Aorta (tissue), 5 donors: ENCODE data around the gene GOSR1. TPM values are rescaled to one million over a fixed set of nuclear protein-coding genes. Genes with fewer than 3 reads are reported as not detected.
"Not testable (repeated sequence)": the region's sequence is repeated elsewhere in the genome, so short reads cannot be mapped to it uniquely, and the experiment has no call there.

Source experiments
- ATAC-seq: fragments of 200-7000 bp; cut with Tn5 transposase; one replicate; pipeline ENCODE4 v1.9.1; 2022; ENCODE audit warnings: moderate library complexity; ENCODE audit not compliant: low FRiP score
- DNase-seq, 2 donors: peaks; one replicate each; pipeline ENCODE4 v3.0.0-alpha.2; 2020
- H3K27ac ChIP-seq, 2 donors: one replicate each; pipeline ENCODE4 v1.5.1; 2013; ENCODE audit warnings: low read length in 2 of 2, mild to moderate bottlenecking in 2 of 2, moderate library complexity in 2 of 2, control low read depth in 1 of 2, inconsistent platforms in 1 of 2, low read depth in 1 of 2
- H3K27me3 ChIP-seq, 2 donors: one replicate each; pipeline ENCODE4 v1.6.1; 2013; ENCODE audit warnings: control low read depth in 1 of 2, low read length in 1 of 2, mild to moderate bottlenecking in 1 of 2, moderate library complexity in 1 of 2; ENCODE audit not compliant: insufficient read depth in 2 of 2, control insufficient read depth in 1 of 2
- H3K36me3 ChIP-seq, 2 donors: one replicate each; pipeline ENCODE4 v1.6.1; 2013; ENCODE audit warnings: control low read depth in 1 of 2, low read length in 1 of 2, mild to moderate bottlenecking in 1 of 2; ENCODE audit not compliant: insufficient read depth in 2 of 2, control insufficient read depth in 1 of 2
- H3K4me1 ChIP-seq, 2 donors: one replicate each; pipeline ENCODE4 v1.6.1; 2013; ENCODE audit warnings: low read length in 2 of 2, control low read depth in 1 of 2, mild to moderate bottlenecking in 1 of 2, moderate library complexity in 1 of 2; ENCODE audit not compliant: insufficient read depth in 2 of 2, control insufficient read depth in 1 of 2
- H3K4me3 ChIP-seq, 2 donors: one replicate each; pipeline ENCODE4 v1.5.1; 2013; ENCODE audit warnings: low read length in 2 of 2, control low read depth in 1 of 2, mild to moderate bottlenecking in 1 of 2
- H3K9me3 ChIP-seq: one replicate; pipeline ENCODE4 v1.6.1; 2013; ENCODE audit warnings: mild to moderate bottlenecking, low read length; ENCODE audit not compliant: control insufficient read depth
- WGBS, 2 donors: extraction: QIAGEN DNeasy Blood & Tissue Kit; methylation state at CpG; one replicate each; pipeline ENCODE4 v1.1.7; 2013; 5-methylcytosine and 5-hydroxymethylcytosine counted together
- intact Hi-C, 2 donors: fragments of 100-400 bp; cut with DNase I; formaldehyde crosslinking; loops; one replicate each; pipeline versions ENCODE4 v1.14.2 to v1.15.0; 2022
- polyA plus RNA-seq, 2 donors: library from polyadenylated mRNA; stranded (reverse); fragments of 200-250 nt; gene quantifications; one replicate each; pipeline ENCODE4 v1.2.3, GENCODE V29; 2013
- total RNA-seq, 2 donors: library from RNA; stranded (reverse); fragmentation: NEBNext Ultra II Directional; extraction: Animal tissue kit (Norgen Biotek cat#: 25700); gene quantifications; one replicate each; pipeline ENCODE4 v1.2.1, GENCODE V29; 2021
- donor health status: healthy with polysubstance abuse.
- donor health status: Bipolar disorder and iron deficiency.
- donor health status: DM: no; HTN: no; CAD: no.
- donor health status: DM: no; HTN: no; CAD: no.
- donor health status: DM: yes; HTN: yes; CAD: no.

Gene GOSR1
- total and polyA plus RNA-seq, 4 donors, result 13.6 to 55.7 (median 37.9) TPM

DNA sequence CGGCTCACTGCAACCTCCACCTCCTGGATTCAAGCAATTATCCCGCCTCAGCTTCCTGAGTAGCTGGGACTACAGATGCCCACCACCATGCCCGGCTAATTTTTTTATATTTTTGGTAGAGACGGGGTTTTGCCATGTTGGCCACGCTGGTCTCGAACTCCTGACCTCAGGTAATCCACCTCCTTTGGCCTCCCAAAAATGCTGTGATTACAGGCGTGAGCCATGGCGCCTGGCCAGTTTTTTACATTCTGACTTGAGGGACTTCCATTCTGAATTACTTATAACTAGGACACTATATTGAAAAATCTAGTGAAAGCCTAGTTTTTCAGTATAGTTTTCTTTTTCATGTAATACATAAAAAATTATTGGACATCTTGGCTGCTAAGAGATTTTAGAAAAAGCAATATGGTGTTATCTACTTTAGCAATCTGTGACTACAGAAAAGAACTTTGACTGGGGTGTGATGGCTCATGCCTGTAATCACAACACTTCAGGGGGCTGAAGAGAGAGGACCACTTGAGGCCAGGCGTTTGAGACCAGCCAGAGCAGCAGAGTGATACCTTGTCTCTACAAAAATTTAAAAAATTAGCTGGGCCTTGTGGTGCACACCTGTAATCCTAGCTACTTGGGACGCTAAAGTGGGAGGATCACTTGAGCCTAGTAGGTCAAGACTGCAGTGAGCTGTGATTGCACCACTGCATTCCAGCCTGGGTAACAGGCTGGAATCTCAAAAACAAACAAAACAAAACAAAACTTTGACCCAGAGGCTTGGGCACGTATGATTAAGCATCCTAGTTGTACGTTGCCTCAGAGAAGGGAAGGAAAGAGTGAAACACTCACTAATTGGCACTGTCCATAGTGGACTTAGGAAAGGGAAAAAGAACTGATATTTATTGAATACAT, 26.8 kb upstream of the GOSR1 start:
- intact Hi-C loops, result no loop called here
- Histone ChIP-seq H3K9me3 (no peaks in the 10 kb centered on the region), H3K27ac (no peak overlapping the region), H3K4me1 (no peaks in the 10 kb centered on the region), H3K36me3 (peaks cover 0 to 4% of the 10 kb centered on the region in 2 donors), H3K4me3 (no peak overlapping the region), H3K27me3 (no peaks in the 10 kb centered on the region)
- 81 to 82% methylated on average over 12 of the region's 12 CpGs for WGBS, 2 donors
- DNase-seq (no peak), ATAC-seq (no peak)

DNA sequence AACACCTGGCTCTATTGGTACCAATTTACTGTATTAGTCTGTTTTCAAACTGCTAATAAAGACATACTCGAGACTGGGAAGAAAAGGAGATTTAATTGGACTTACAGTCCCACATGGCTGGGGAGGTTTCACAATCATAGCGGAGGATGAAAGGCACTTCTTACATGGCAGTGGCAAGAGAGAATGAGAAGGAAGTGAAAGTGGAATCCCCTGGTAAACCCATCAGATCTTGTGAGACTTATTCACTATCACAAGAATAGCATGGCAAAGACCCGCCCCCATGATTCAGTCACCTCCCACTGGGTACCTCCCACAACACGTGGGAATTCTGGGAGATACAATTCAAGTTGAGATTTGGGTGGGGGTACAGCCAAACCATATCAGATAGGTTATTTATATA, 22.6 kb upstream of the GOSR1 start:
- H3K4me1 ChIP-seq, result peaks cover 0 to 2% of the 10 kb centered on the region in 2 donors
- no peaks in the 10 kb centered on the region for H3K27me3 ChIP-seq
- no peaks in the 10 kb centered on the region for H3K9me3 ChIP-seq
- H3K36me3 ChIP-seq, result peaks cover 0 to 4% of the 10 kb centered on the region in 2 donors
- no peak for DNase-seq
- no peak overlapping the region for H3K27ac ChIP-seq
- no peak overlapping the region for H3K4me3 ChIP-seq
- intact Hi-C loops, result no loop called here
- WGBS, 2 donors, result 92 to 94% methylated on average over 4 of the region's 4 CpGs
- no peak for ATAC-seq

DNA sequence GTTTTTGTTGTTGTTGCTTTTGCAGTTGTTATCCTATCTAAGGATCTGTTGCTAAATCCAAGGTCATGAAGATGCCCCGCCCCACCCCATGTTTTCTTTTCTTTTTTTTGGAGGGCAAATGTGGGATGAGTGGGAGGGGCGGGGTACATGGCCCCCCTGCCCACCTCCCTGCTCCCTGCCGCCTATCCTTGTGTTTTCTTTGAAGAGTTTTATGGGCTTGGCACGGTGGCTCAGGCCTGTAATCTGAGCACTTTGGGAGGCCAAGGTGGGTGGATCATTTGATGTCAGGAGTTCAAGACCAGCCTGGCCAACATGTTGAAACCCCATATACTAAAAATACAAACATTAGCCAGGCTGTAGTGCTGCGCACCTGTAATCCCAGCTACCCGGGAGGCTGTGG, 18.8 kb upstream of the GOSR1 start:
- no peak for DNase-seq
- no peak for ATAC-seq
- WGBS, 2 donors, result 85 to 89% methylated on average over 6 of the region's 6 CpGs
- H3K9me3 ChIP-seq, result no peaks in the 10 kb centered on the region
- H3K27me3 ChIP-seq, result no peaks in the 10 kb centered on the region
- peaks cover 0 to 2% of the 10 kb centered on the region in 2 donors for H3K4me1 ChIP-seq
- intact Hi-C loops, result no loop called here
- peaks cover 0 to 5% of the 10 kb centered on the region in 2 donors for H3K36me3 ChIP-seq
- H3K27ac ChIP-seq, result no peak overlapping the region
- no peak overlapping the region for H3K4me3 ChIP-seq

DNA sequence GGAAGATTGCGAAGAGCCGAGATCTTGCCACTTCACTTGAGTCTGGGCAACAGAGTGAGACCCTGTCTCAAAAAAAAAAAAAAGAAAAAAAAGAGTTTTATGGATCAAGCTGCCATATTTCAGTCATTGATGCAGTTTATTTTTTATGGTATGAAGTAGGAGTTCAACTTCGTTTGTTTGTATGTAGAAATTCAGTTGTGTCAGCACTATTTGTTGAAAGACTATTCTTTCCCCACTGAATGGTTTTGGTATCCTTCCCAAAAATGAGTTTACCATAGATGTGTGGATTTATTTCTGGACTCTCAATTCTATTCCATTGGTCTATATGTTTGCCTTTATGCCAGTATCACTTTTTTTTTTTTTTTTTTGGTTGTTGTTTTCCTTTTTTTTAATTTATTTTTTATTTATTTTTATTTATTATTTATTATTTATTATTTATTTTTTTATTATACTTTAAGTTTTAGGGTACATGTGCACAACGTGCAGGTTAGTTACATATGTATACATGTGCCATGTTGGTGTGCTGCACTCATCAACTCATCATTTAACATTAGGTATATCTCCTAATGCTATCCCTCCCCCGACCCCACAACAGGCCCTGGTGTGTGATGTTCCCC, 18.3 kb upstream of the GOSR1 start:
- H3K27ac ChIP-seq, ATAC-seq, intact Hi-C loops, H3K36me3 ChIP-seq, DNase-seq, H3K4me1 ChIP-seq, H3K4me3 ChIP-seq, H3K27me3 ChIP-seq, H3K9me3 ChIP-seq: not testable (repeated sequence)
- WGBS, 2 donors, result 94 to 96% methylated on average over 5 of the region's 5 CpGs

DNA sequence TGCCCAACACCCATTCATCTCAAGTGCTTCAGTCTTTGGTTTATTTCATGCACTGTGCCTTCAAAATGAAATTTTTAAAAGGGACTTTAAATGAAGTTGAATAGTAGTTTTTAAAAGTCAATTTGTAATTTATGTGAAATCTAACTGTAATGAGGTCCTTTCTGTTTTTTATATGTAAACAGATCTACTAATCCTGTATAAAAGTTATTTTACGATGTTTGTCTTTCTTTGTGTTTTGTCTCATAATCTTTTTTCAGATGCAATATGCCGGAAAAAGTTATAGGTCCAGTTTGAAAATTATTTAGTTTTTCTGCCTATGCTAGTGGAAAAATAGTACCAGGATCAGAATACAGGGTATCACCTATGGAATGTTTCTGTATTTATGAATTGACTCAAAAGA, 8.7 kb upstream of the GOSR1 start:
- 96 to 98% methylated on average over 2 of the region's 2 CpGs for WGBS, 2 donors
- no peaks in the 10 kb centered on the region for H3K36me3 ChIP-seq
- no peaks in the 10 kb centered on the region for H3K9me3 ChIP-seq
- DNase-seq (no peak), ATAC-seq (no peak)
- peak overlapping the region in 1 of 2 donors; percentile 14 for H3K27ac ChIP-seq
- no peak overlapping the region for H3K4me3 ChIP-seq
- H3K4me1 ChIP-seq, result no peaks in the 10 kb centered on the region
- intact Hi-C loops, result no loop called here
- H3K27me3 ChIP-seq, result no peaks in the 10 kb centered on the region

DNA sequence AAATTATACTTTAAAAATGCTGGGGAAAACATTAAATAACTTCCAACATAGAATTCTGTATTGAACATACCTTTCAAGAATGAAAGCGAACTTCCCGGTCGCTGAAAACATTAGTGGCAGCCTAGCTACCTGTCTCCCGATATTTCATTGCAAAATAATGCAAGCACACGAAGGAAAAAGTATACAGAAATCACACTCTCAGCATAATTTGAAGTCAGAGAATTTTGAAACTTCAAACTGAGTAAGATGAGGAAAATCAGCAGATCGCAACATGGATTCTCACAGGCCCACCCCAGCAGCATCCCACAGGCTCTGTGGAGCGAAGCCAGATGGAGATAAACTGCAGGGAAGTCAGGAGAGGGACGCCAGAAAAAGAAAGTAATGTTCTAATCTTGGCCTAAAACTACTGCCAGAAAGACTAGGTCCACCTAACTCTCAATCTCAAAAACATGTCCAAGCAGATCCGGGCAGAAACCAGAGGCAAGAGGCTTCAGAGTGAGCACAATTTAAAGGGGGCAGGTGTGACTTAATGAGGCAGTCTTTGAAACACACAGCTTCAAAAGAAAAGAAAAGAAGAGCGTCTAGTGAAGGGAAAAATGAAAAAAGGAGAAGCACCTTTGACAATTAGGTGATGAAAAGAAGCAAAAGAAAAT, 4.8 kb upstream of the GOSR1 start:
- H3K9me3 ChIP-seq, result no peaks in the 10 kb centered on the region
- DNase-seq (no peak), ATAC-seq (no peak)
- no peaks in the 10 kb centered on the region for H3K27me3 ChIP-seq
- H3K4me3 ChIP-seq, result peak overlapping the region; percentile 12 to 38
- intact Hi-C loops, result no loop called here
- WGBS, 2 donors, result 32 to 38% methylated on average over 10 of the region's 10 CpGs
- H3K36me3 ChIP-seq, result no peaks in the 10 kb centered on the region
- H3K27ac ChIP-seq, result peak overlapping the region in 1 of 2 donors; percentile 47
- H3K4me1 ChIP-seq, result no peaks in the 10 kb centered on the region

DNA sequence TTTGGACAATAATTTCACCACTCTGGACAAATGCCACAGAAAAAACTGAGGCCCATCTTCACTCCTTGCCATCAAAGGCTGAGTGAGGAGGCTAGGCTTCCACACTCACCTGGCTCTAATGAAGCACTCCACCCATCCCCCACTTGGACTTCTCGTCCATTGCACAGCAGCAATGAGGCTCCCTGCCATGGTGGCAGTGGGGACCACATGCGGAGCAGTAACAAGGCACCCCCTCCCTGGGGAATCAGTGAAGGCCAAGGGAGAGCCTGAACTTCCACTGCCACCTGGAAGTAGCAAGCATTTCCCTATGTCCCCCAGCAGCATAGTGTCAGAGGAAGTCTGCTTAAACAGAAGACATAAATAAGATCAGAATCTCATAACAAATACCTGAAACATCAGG, 2.0 kb upstream of the GOSR1 start:
- H3K27ac ChIP-seq, result no peak overlapping the region
- intact Hi-C loops, result loop anchor here in 1 of 2 donors (5.0 kb wide), 2 partner anchors 127 to 358 kb away; partner anchors contain the start of gene NSRP1
- no peak overlapping the region for H3K4me3 ChIP-seq
- H3K27me3 ChIP-seq, result no peaks in the 10 kb centered on the region
- no peaks in the 10 kb centered on the region for H3K36me3 ChIP-seq
- WGBS, 2 donors, result 86 to 92% methylated on average over 2 of the region's 2 CpGs
- H3K9me3 ChIP-seq, result no peaks in the 10 kb centered on the region
- DNase-seq (no peak), ATAC-seq (no peak)
- H3K4me1 ChIP-seq, result no peaks in the 10 kb centered on the region

DNA sequence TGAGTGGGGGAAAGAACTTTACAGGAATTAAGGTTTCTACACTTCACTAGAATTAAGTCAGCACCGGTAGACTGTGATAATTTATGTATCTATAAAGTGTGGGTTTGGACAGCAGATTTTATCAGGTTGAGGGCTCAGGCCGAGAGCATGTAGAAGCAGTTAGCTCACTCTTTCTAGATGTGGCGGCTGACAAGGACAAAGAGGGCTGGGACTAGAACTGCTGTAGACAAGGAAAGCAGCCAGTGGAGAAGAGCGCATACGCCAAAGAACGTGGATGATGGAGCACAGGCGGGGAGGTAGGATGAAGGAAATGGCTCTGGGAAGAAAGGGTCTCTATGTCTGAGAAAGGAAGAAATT, 504 bp upstream of the GOSR1 start:
- Histone ChIP-seq H3K4me1 (no peaks in the 10 kb centered on the region), H3K27ac (peak overlapping the region; percentile 50 to 73), H3K27me3 (no peaks in the 10 kb centered on the region), H3K4me3 (peak overlapping the region; percentile 33 to 37), H3K36me3 (no peaks in the 10 kb centered on the region), H3K9me3 (no peaks in the 10 kb centered on the region)
- WGBS, 2 donors, result 6 to 8% methylated on average over 7 of the region's 7 CpGs
- peak; percentile 47 for ATAC-seq
- intact Hi-C loops, result loop anchor here in 1 of 2 donors (5.0 kb wide), 2 partner anchors 126 to 359 kb away; partner anchors contain the start of gene NSRP1
- no peak for DNase-seq
